CD14-positive monocyte (primary cell): ENCODE measurements around the gene CDH12. TPM values are rescaled to one million over a fixed set of nuclear protein-coding genes. Genes with fewer than 3 reads are reported as not detected.

Experiments
- DNase-seq, 3 donors: peaks; one replicate each; pipeline ENCODE4 v3.0.0-alpha.2; 2011 to 2022
- H2AFZ ChIP-seq: 2 replicates; pipeline ENCODE4 v1.6.0; 2012; ENCODE audit warnings: mild to moderate bottlenecking, low read depth, low read length, inconsistent platforms; ENCODE audit not compliant: insufficient read depth, poor library complexity, severe bottlenecking
- H3K27ac ChIP-seq, 2 donors: 1 replicate in 1 of 2; 2 replicates in 1 of 2; pipeline ENCODE4 v1.5.1; 2012 to 2013; ENCODE audit warnings: low read length in 2 of 2, control low read depth in 1 of 2, inconsistent platforms in 1 of 2, low read depth in 1 of 2, mild to moderate bottlenecking in 1 of 2
- H3K27me3 ChIP-seq, 2 donors: one replicate each; pipeline versions ENCODE4 v1.6.0 to v1.6.1; 2011 to 2013; ENCODE audit warnings: low read length in 2 of 2; ENCODE audit not compliant: control insufficient read depth in 2 of 2, insufficient read depth in 2 of 2
- H3K36me3 ChIP-seq, 2 donors: replicated peaks in 1 of 2; 1 replicate in 1 of 2; 2 replicates in 1 of 2; pipeline versions ENCODE4 v1.5.1 to v1.6.1; 2012 to 2013; ENCODE audit warnings: low read length in 2 of 2, control low read depth in 1 of 2, inconsistent platforms in 1 of 2, mild to moderate bottlenecking in 1 of 2; ENCODE audit not compliant: insufficient read depth in 2 of 2, control insufficient read depth in 1 of 2
- H3K4me1 ChIP-seq, 2 donors: 1 replicate in 1 of 2; 2 replicates in 1 of 2; pipeline versions ENCODE4 v1.5.1 to v1.6.1; 2012 to 2013; ENCODE audit warnings: low read length in 2 of 2, control low read depth in 1 of 2, inconsistent platforms in 1 of 2, mild to moderate bottlenecking in 1 of 2, moderate library complexity in 1 of 2; ENCODE audit not compliant: insufficient read depth in 2 of 2, control insufficient read depth in 1 of 2
- H3K4me2 ChIP-seq: replicated peaks from 2 replicates; pipeline ENCODE3; 2012; ENCODE audit warnings: low read length, moderate library complexity, mild to moderate bottlenecking; ENCODE audit not compliant: poor library complexity, severe bottlenecking; ENCODE audit errors: extremely low read depth
- H3K4me3 ChIP-seq, 3 experiments: fragments of 200-600 bp in 1 of 3; sonication (generic) in 1 of 3; replicated peaks in 1 of 3; 1 replicate in 2 of 3; 2 replicates in 1 of 3; pipeline ENCODE4 v1.5.1; 2011 to 2013; ENCODE audit warnings: low read length in 3 of 3, mild to moderate bottlenecking in 3 of 3, control low read depth in 2 of 3, low read depth in 2 of 3, inconsistent platforms in 1 of 3, moderate library complexity in 1 of 3
- H3K79me2 ChIP-seq: 2 replicates; pipeline ENCODE4 v1.6.0; 2012; ENCODE audit warnings: mild to moderate bottlenecking, control low read depth, inconsistent platforms, low read length, moderate library complexity; ENCODE audit not compliant: insufficient read depth
- H3K9ac ChIP-seq: 2 replicates; pipeline ENCODE4 v1.6.0; 2017; ENCODE audit warnings: low read length, mild to moderate bottlenecking; ENCODE audit not compliant: insufficient read depth, poor library complexity, severe bottlenecking
- H3K9me3 ChIP-seq, 2 donors: replicated peaks in 1 of 2; 1 replicate in 1 of 2; 2 replicates in 1 of 2; pipeline versions ENCODE4 v1.5.1 to v1.6.1; 2012 to 2013; ENCODE audit warnings: low read length in 2 of 2, control low read depth in 1 of 2; ENCODE audit not compliant: control insufficient read depth in 1 of 2, insufficient read depth in 1 of 2
- H4K20me1 ChIP-seq: 2 replicates; pipeline ENCODE4 v1.6.0; 2012; ENCODE audit warnings: mild to moderate bottlenecking, low read length, control low read depth, moderate library complexity; ENCODE audit not compliant: insufficient read depth
- H3K27ac Mint-ChIP-seq, 7 donors: one replicate each; pipeline ENCODE4 v1.8.0; 2020; ENCODE audit warnings: mild to moderate bottlenecking in 7 of 7, mixed read lengths in 7 of 7, moderate library complexity in 6 of 7, inconsistent platforms in 2 of 7
- H3K27me3 Mint-ChIP-seq, 3 donors: one replicate each; pipeline ENCODE4 v1.8.0; 2021 to 2022; ENCODE audit warnings: low read depth in 3 of 3, mild to moderate bottlenecking in 3 of 3, mixed read lengths in 3 of 3, moderate library complexity in 3 of 3, inconsistent platforms in 1 of 3
- H3K36me3 Mint-ChIP-seq, 2 donors: one replicate each; pipeline ENCODE4 v1.8.0; 2020; ENCODE audit warnings: mixed read lengths in 2 of 2, inconsistent platforms in 1 of 2, mild to moderate bottlenecking in 1 of 2
- H3K4me1 Mint-ChIP-seq: one replicate; pipeline ENCODE4 v1.8.0; 2020; ENCODE audit warnings: mild to moderate bottlenecking, mixed read lengths
- H3K4me3 Mint-ChIP-seq, 2 donors: one replicate each; pipeline ENCODE4 v1.8.0; 2020; ENCODE audit warnings: mild to moderate bottlenecking in 2 of 2, mixed read lengths in 2 of 2, moderate library complexity in 1 of 2
- H3K9me3 Mint-ChIP-seq, 7 donors: one replicate each; pipeline ENCODE4 v1.8.0; 2020 to 2022; ENCODE audit warnings: mixed read lengths in 7 of 7, mild to moderate bottlenecking in 6 of 7, moderate library complexity in 6 of 7, inconsistent platforms in 2 of 7
- WGBS: methylation state at CpG from one replicate; pipeline ENCODE4 v1.1.5; 2013; ENCODE audit warnings: missing lambda C conversion rate; ENCODE audit not compliant: insufficient coverage; 5-methylcytosine and 5-hydroxymethylcytosine counted together
- intact Hi-C, 2 donors: fragments of 100-400 bp; cut with micrococcal nuclease; formaldehyde crosslinking; loops; one replicate each; pipeline versions ENCODE4 v1.15.0 to v1.15.1; 2023
- polyA plus RNA-seq, 3 donors: library from polyadenylated mRNA; depleted of rRNA in 1 of 3; unstranded in 2 of 3; stranded (reverse) in 1 of 3; fragments of 300-500 nt in 2 of 3; fragments of >200 nt in 1 of 3; fragmentation: Illumina TruSeq in 2 of 3; gene quantifications; 1 replicate in 2 of 3; 2 replicates in 1 of 3; pipeline ENCODE4 v1.2.3, GENCODE V29; 2012 to 2021
- TF ChIP-seq, protein P1 (sequence below): fragments of 200-600 bp; IDR thresholded peaks from one replicate; pipeline ENCODE4 v1.8.0; 2022; ENCODE audit warnings: antibody characterized with exemption, mild to moderate bottlenecking

Gene CDH12
- polyA plus RNA-seq, 3 donors, result not detected

- 100% methylated on average over 1 of the region's 3 CpGs for WGBS
- Histone ChIP-seq H3K27ac (no peak overlapping the region), H2AFZ (no peak overlapping the region), H3K9ac (no peak overlapping the region), H3K4me1 (no peaks in the 10 kb centered on the region), H3K79me2 (no peaks in the 10 kb centered on the region), H3K36me3 (no peaks in the 10 kb centered on the region), H3K4me3 (no peak overlapping the region), H3K9me3 (no peaks in the 10 kb centered on the region), H4K20me1 (no peaks in the 10 kb centered on the region), H3K4me2 (no peak overlapping the region), H3K27me3 (no peaks in the 10 kb centered on the region)
- intact Hi-C loops, result no loop called here
- H3K27me3 Mint-ChIP-seq, result no peaks in the 10 kb centered on the region
- no peaks in the 10 kb centered on the region for H3K4me1 Mint-ChIP-seq
- no peak overlapping the region for H3K4me3 Mint-ChIP-seq
- TF ChIP-seq, protein P1, sequence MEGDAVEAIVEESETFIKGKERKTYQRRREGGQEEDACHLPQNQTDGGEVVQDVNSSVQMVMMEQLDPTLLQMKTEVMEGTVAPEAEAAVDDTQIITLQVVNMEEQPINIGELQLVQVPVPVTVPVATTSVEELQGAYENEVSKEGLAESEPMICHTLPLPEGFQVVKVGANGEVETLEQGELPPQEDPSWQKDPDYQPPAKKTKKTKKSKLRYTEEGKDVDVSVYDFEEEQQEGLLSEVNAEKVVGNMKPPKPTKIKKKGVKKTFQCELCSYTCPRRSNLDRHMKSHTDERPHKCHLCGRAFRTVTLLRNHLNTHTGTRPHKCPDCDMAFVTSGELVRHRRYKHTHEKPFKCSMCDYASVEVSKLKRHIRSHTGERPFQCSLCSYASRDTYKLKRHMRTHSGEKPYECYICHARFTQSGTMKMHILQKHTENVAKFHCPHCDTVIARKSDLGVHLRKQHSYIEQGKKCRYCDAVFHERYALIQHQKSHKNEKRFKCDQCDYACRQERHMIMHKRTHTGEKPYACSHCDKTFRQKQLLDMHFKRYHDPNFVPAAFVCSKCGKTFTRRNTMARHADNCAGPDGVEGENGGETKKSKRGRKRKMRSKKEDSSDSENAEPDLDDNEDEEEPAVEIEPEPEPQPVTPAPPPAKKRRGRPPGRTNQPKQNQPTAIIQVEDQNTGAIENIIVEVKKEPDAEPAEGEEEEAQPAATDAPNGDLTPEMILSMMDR, result no peak
- no peaks in the 10 kb centered on the region for H3K36me3 Mint-ChIP-seq
- DNase-seq, result no peak
- H3K27ac Mint-ChIP-seq, result no peak overlapping the region
- H3K9me3 Mint-ChIP-seq, result no peaks in the 10 kb centered on the region
Observed at GRCh38 chr5:22560147-22560546, 293.0 kb downstream of the CDH12 start.

GRCh38 chr5:22557251-22557650, 295.9 kb downstream of the CDH12 start:
- Histone ChIP-seq H3K9ac (no peak overlapping the region), H3K4me1 (no peaks in the 10 kb centered on the region), H3K4me3 (no peak overlapping the region), H2AFZ (no peak overlapping the region), H3K27ac (no peak overlapping the region), H3K79me2 (no peaks in the 10 kb centered on the region), H3K9me3 (peaks cover 0 to 4% of the 10 kb centered on the region in 2 donors), H3K4me2 (no peak overlapping the region), H4K20me1 (no peaks in the 10 kb centered on the region), H3K36me3 (no peaks in the 10 kb centered on the region), H3K27me3 (no peaks in the 10 kb centered on the region)
- H3K4me3 Mint-ChIP-seq, result no peak overlapping the region
- WGBS, result 100% methylated on average over 3 of the region's 6 CpGs
- no peak overlapping the region for H3K27ac Mint-ChIP-seq
- H3K4me1 Mint-ChIP-seq, result no peaks in the 10 kb centered on the region
- H3K9me3 Mint-ChIP-seq, result no peaks in the 10 kb centered on the region
- TF ChIP-seq, protein P1, result no peak
- no peak for DNase-seq
- intact Hi-C loops, result no loop called here
- no peaks in the 10 kb centered on the region for H3K27me3 Mint-ChIP-seq
- H3K36me3 Mint-ChIP-seq, result no peaks in the 10 kb centered on the region
